Common myeloid progenitor, CD34-positive (primary cell): Measurements from ENCODE around the gene DCLK1.

ENCODE experiments used
- CTCF ChIA-PET: fragments of 350-600 bp; sonication (Branson Sonifier 250); formaldehyde crosslinking; loops from one replicate; lab custom pipeline; 2021; ENCODE audit warnings: antibody characterized with exemption; lab: Charles Lee
- POLR2A ChIA-PET: fragments of 350-600 bp; sonication (Branson Sonifier 250); formaldehyde crosslinking; loops from one replicate; lab custom pipeline; 2021; ENCODE audit warnings: antibody characterized with exemption; lab: Charles Lee
- DNase-seq, 3 donors: peaks; one replicate each; pipeline versions ENCODE4 v3.0.0 to v3.0.0-alpha.2; 2013
- H3K27ac ChIP-seq, 2 experiments: 1 replicate in 1 of 2; 2 replicates in 1 of 2; pipeline ENCODE4 v1.7.0; 2013; ENCODE audit warnings: inconsistent platforms in 2 of 2, low read length in 2 of 2, mild to moderate bottlenecking in 2 of 2, low read depth in 1 of 2, moderate library complexity in 1 of 2; ENCODE audit not compliant: severe bottlenecking in 2 of 2, insufficient read depth in 1 of 2, poor library complexity in 1 of 2
- H3K27me3 ChIP-seq, 5 experiments: replicated peaks in 2 of 5; 1 replicate in 3 of 5; 2 replicates in 2 of 5; pipeline versions ENCODE4 v1.6.1 to v1.7.0; 2013; ENCODE audit warnings: low read length in 4 of 5, mild to moderate bottlenecking in 2 of 5, moderate library complexity in 2 of 5, inconsistent platforms in 1 of 5; ENCODE audit not compliant: insufficient read depth in 5 of 5, control insufficient read depth in 4 of 5
- H3K36me3 ChIP-seq, 4 experiments: 1 replicate in 2 of 4; 2 replicates in 2 of 4; pipeline versions ENCODE4 v1.6.1 to v1.7.0; 2013; ENCODE audit warnings: low read length in 3 of 4, control low read depth in 1 of 4, mild to moderate bottlenecking in 1 of 4; ENCODE audit not compliant: control insufficient read depth in 4 of 4, insufficient read depth in 4 of 4
- H3K4me1 ChIP-seq, 4 experiments: 1 replicate in 3 of 4; 2 replicates in 1 of 4; pipeline versions ENCODE4 v1.6.1 to v1.7.1; 2013; ENCODE audit warnings: low read length in 3 of 4, mild to moderate bottlenecking in 3 of 4, control low read depth in 1 of 4, inconsistent platforms in 1 of 4, moderate library complexity in 1 of 4; ENCODE audit not compliant: control insufficient read depth in 4 of 4, insufficient read depth in 4 of 4; ENCODE audit errors: control extremely low read depth in 1 of 4
- H3K4me3 ChIP-seq, 7 experiments: 1 replicate in 4 of 7; 2 replicates in 3 of 7; pipeline versions ENCODE4 v1.5.1 to v1.7.0; 2013; ENCODE audit warnings: mild to moderate bottlenecking in 7 of 7, low read length in 6 of 7, moderate library complexity in 6 of 7, inconsistent platforms in 2 of 7, low read depth in 2 of 7, control low read depth in 1 of 7; ENCODE audit not compliant: insufficient read depth in 4 of 7, control insufficient read depth in 1 of 7; ENCODE audit errors: extremely low read depth in 1 of 7
- H3K9me3 ChIP-seq, 5 experiments: 1 replicate in 4 of 5; 2 replicates in 1 of 5; pipeline versions ENCODE4 v1.6.1 to v1.7.1; 2013; ENCODE audit warnings: low read length in 4 of 5, mild to moderate bottlenecking in 2 of 5, inconsistent platforms in 1 of 5, low read depth in 1 of 5, moderate library complexity in 1 of 5; ENCODE audit not compliant: control insufficient read depth in 4 of 5, insufficient read depth in 2 of 5; ENCODE audit errors: control extremely low read depth in 1 of 5
- WGBS: methylation state at CpG from one replicate; pipeline ENCODE4 v1.1.5; 2013; ENCODE audit not compliant: insufficient coverage; 5-methylcytosine and 5-hydroxymethylcytosine counted together

Gene DCLK1

DNA sequence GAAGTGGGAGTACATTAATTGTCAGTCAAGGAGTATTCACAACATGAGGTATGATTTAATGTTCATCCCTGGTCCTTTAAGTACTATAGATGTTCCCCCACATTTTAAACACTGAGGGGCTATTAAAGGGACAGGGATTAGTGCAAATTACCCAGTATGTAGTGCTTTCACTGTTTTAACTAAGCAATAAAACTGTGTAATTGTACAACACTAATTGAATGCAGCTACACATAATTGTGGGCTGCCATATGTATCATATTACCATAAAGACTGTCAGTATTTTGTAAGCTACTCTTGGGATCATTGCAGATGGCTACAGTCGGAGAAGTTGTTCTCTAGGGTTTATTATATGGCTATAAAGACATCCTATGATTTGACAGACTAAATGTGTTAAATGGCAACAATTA is 316.6 kb downstream of the DCLK1 start:
- peaks cover 0 to 5% (median 3%) of the 10 kb centered on the region in 5 experiments for H3K27me3 ChIP-seq
- H3K9me3 ChIP-seq = no peaks in the 10 kb centered on the region
- no peaks in the 10 kb centered on the region for H3K36me3 ChIP-seq
- no peak overlapping the region for H3K27ac ChIP-seq
- WGBS = no CpG with 5 or more reads among the region's 1 CpG
- DNase-seq = no peak
- ChIA-PET POLR2A (no interaction called here), CTCF (interaction anchor here (1.3 kb wide), 1 partner anchor 9 kb away, joined by 4 read pairs; no protein-coding TSS in a partner anchor)
- H3K4me1 ChIP-seq = no peaks in the 10 kb centered on the region
- H3K4me3 ChIP-seq = no peak overlapping the region

DNA sequence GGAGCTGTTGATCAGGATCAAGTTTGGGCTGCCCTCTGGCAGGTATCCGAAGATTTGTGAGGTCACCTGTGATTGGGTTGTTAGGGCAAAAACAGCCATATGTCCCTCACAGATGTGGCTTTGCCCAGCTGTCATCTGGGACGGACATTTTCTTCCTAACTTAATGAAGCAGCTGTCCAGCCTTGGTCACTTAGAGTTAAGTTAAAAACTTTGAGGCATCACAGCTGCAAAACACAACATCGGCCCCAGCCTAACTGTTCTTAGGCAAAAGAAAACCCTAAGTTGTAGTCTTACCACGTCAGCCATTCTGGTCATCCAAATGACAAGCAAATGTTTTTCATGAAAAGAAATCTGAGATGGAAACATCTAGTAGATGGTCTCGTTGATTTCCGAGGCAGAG is 318.4 kb downstream of the DCLK1 start:
- 81% methylated on average over 5 of the region's 6 CpGs for WGBS
- CTCF ChIA-PET = no interaction called here

DNA sequence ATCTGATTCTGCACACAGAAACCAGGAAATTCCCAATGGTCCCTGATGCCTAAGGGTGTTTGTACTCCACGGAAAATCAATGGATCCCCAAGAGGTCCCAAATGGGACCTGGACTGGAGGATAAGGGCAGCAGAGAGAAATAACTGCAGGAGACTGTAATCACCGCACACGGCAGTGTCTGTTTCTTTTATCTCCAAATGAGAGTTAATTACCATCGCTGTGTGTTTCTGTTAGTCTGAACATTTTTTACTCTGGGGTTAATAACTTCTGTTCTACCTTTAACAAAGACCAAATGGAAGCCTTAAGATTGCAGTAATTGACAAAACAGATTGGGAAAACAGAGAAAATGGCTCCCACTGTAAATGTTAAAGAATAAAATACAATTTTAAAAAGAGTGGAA is 320.9 kb downstream of the DCLK1 start:
- no peaks in the 10 kb centered on the region for H3K9me3 ChIP-seq
- CTCF ChIA-PET = interaction anchor here (1.2 kb wide), 1 partner anchor 8 kb away, joined by 4 read pairs; no protein-coding TSS in a partner anchor
- no peaks in the 10 kb centered on the region for H3K36me3 ChIP-seq
- H3K27me3 ChIP-seq = peaks cover 0 to 7% (median 3%) of the 10 kb centered on the region in 5 experiments
- no peak for DNase-seq
- POLR2A ChIA-PET = no interaction called here
- 90% methylated on average over 4 of the region's 4 CpGs for WGBS
- no peaks in the 10 kb centered on the region for H3K4me1 ChIP-seq
- H3K27ac ChIP-seq = no peak overlapping the region
- no peak overlapping the region for H3K4me3 ChIP-seq

More for the DNA sequence above, 318.4 kb downstream of the DCLK1 start:
- Histone ChIP-seq H3K36me3 (no peaks in the 10 kb centered on the region), H3K4me1 (no peaks in the 10 kb centered on the region), H3K9me3 (no peaks in the 10 kb centered on the region), H3K27ac (no peak overlapping the region), H3K27me3 (peaks cover 0 to 7% (median 3%) of the 10 kb centered on the region in 5 experiments), H3K4me3 (no peak overlapping the region)
- DNase-seq = no peak
- POLR2A ChIA-PET = no interaction called here

DNA sequence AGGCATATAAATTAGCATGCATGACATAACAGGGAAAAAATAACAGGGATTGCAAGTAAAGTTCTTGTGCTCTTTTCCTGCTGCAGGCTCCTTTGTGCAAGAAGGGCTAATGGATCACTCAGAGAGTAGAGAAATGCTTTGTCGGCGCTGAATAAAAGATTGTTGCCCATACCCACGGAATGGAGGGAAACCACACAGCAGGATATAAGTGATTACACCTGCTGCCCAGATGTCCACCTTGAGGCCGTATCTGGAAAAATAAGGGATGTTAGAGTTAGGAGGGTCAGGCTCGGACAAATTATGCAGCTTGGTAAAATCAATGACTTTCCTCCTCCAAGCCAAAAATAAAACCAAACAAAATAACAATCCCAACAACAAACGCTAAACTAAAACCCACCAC is 322.3 kb downstream of the DCLK1 start:
- H3K27me3 ChIP-seq = peaks cover 0 to 7% (median 3%) of the 10 kb centered on the region in 5 experiments
- no peaks in the 10 kb centered on the region for H3K9me3 ChIP-seq
- no peak overlapping the region for H3K27ac ChIP-seq
- DNase-seq = no peak
- no peaks in the 10 kb centered on the region for H3K36me3 ChIP-seq
- 100% methylated on average over 3 of the region's 6 CpGs for WGBS
- CTCF ChIA-PET = no interaction called here
- H3K4me3 ChIP-seq = no peak overlapping the region
- H3K4me1 ChIP-seq = no peaks in the 10 kb centered on the region
- POLR2A ChIA-PET = no interaction called here

DNA sequence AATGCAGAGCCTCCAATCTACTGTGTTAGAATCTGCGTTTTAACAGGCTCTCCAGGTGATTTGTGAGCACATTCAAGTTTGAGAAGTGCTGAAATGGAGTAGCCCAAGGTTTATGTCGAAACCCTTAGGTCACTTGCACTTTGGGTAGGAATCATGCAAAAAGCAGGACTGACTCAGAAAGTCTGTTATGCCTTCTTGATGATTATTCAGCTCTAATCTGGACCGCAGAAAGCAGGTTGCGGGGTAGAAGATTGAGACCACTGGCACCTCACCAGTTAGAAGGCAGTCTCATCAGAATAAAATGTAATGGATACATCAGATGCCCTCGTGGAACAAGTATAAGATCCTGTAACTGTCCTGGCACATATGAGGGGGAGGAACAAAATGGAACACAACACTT is 326.3 kb downstream of the DCLK1 start:
- no peak overlapping the region for H3K4me3 ChIP-seq
- 96% methylated on average over 5 of the region's 5 CpGs for WGBS
- H3K27me3 ChIP-seq = peaks cover 0 to 5% (median 0%) of the 10 kb centered on the region in 5 experiments
- ChIA-PET POLR2A (no interaction called here), CTCF (interaction anchor here (1.4 kb wide), 1 partner anchor 10 kb away, joined by 4 read pairs; no protein-coding TSS in a partner anchor)
- no peaks in the 10 kb centered on the region for H3K36me3 ChIP-seq
- DNase-seq = no peak
- no peaks in the 10 kb centered on the region for H3K4me1 ChIP-seq
- no peak overlapping the region for H3K27ac ChIP-seq
- H3K9me3 ChIP-seq = no peaks in the 10 kb centered on the region

DNA sequence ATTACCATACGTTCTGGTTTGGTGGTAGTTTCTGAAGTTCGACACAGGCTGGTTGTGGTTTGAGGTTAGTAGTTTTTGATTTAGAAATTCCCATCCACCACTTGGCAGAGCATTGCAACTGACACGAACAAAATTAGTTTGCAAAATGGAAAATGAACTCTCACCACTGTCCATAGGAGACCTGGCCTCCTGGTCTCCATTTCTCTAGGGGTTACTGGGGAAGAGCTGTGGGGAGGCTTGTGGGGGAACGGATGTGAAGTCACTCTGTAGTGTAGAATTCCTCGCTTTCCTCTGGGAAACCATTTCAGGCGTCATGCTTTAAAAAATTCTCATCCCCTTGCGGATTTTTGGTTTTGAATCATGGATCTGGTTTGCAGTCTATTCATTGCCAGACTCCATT is 333.2 kb downstream of the DCLK1 start:
- Histone ChIP-seq H3K9me3 (no peaks in the 10 kb centered on the region), H3K36me3 (no peaks in the 10 kb centered on the region), H3K27me3 (peaks cover 0 to 3% (median 0%) of the 10 kb centered on the region in 5 experiments), H3K4me1 (no peaks in the 10 kb centered on the region), H3K27ac (no peak overlapping the region), H3K4me3 (no peak overlapping the region)
- DNase-seq = no peak
- WGBS = 94% methylated on average over 3 of the region's 7 CpGs
- POLR2A ChIA-PET = no interaction called here
- CTCF ChIA-PET = no interaction called here

DNA sequence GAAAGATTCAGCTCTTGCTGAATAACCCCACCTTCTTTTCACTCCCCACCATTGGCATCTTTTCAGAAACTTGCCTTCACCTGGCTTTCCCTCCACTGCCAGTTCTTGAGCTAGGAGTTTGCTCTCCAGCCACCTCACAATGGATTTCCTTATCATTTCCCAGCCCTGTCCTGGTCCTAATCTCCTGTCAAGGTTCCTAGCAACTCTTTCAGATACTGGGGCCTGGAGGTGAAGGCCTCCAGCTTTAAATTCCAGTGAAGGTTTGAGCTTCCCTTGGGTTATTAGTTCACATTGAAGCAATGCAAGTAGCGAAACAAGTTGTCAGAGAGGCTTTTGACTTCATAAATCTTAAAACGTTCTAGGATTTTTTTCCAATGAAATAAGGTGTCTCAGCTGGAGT is 333.9 kb downstream of the DCLK1 start:
- H3K27ac ChIP-seq = no peak overlapping the region
- no peaks in the 10 kb centered on the region for H3K4me1 ChIP-seq
- no peak overlapping the region for H3K4me3 ChIP-seq
- peaks cover 0 to 1% (median 0%) of the 10 kb centered on the region in 5 experiments for H3K27me3 ChIP-seq
- CTCF ChIA-PET = no interaction called here
- H3K9me3 ChIP-seq = no peaks in the 10 kb centered on the region
- WGBS = 100% methylated on average over 1 of the region's 2 CpGs
- POLR2A ChIA-PET = no interaction called here
- H3K36me3 ChIP-seq = no peaks in the 10 kb centered on the region
- DNase-seq = no peak
